ENCODE measurements around the gene MRLN.

Gene MRLN

DNA sequence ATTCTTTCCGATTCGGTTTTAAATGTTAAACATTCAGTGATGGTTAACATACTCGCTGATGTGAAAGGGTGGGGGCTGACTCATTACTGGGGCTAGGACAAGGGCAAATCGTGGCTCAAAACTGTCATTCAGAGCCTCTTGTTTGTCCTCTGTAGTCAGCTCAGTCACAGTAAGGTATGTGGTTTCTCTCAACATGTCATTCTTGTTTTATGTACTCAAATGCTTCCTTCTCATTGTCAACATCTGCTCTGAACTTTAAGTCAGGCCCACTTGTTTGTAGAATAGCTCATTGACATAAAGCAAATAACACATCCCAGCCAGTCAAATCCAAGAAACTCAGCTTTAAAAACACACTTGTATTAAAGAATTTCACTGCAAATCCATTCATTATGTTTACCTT lies 50.9 kb downstream of the MRLN start:
- peak; percentile 76 for FAIRE-seq

DNA sequence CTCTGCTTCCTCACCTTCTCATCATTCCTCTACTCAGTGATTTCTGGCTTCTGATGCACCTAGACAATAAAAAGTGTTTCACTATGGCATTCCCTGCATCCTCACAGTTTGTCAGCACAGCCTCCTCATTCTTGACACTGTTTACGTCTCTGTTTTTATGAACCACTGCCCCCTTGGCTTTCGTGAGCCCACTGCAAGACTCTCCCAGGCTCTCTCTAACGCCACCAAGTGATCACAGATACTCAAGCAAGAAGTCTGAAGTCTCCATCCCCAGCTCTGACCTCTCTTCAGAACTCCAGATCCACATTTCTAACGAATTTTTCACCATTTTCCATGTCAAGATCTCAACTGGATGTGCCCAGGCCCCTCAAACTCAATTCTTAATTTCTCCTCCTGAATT lies 52.5 kb downstream of the MRLN start:
- FAIRE-seq: no peak

DNA sequence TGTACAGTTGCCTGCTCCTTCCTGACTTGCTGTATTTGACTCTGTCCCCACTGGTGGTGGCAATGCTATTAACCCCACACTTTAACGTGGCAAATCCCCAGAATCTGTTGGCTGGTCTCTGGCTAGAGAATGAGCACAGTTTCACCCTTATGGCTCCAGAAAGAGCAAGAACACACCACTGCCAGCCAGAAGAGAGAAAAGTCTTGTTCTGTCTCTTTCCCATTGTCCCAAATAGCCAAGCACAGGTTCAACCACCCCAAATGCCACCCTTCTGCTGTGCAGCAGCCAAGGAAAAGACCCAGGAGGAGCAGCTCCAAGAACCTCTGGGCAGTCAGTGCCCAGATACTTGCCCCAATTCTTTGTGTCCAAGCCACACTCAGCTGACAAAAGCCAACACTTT lies 54.9 kb downstream of the MRLN start:
- FAIRE-seq: no peak

DNA sequence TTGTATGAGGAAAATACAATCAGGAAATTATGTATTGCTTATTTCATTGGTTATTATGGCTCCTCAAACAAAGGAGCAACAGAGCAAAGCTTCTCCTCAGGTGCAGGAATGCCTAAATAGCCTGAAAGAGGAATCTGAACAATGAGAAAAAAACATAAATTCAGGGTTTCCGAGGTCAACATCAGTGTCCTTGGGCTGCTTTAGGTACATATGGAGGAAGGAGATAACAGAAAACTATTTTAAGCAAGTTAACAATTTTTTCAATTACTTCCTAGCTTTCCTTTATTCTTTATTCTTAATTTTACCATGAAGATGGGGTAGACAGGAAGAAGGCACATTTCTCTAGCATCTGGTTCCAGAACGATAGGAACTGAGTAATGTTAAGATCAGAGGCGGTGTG lies 57.6 kb downstream of the MRLN start:
- no peak for FAIRE-seq

DNA sequence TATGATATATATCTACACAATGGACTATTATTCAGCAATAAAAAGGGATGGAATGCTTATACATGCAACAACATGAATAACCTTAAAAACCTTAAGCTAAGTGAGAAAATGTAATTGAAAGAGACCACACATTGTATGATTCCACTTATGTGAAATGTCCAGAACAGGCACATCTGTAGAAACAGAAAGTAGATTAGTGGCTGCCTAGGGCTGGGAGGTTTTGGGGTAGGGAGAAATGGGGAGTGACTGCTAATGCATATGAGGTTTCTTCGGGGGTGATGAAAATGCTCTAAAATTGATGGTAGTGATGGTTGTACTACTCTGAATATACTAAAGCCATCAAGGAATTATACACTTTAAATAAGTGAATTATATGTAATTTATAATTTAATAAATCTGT lies 58.3 kb downstream of the MRLN start:
- no peak for FAIRE-seq

DNA sequence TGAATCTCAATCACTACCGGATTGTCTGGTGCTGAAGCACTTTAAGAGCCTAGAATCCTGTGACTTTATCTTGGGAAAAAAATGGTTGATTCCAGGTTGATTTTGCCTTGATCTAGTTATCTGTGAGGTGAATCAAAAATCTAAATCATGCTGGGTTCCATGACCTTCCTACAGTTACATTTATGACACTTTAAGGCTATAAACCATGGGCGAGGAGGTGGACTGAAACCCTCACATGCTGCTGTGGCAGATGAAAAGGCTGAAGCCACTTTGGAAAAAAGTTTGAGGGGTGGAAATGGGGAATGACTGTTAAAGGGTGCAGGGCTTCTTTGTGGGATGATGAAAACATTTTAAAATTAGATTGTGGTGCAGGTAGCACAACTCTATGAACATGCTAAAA lies 61.1 kb downstream of the MRLN start:
- no peak for FAIRE-seq

DNA sequence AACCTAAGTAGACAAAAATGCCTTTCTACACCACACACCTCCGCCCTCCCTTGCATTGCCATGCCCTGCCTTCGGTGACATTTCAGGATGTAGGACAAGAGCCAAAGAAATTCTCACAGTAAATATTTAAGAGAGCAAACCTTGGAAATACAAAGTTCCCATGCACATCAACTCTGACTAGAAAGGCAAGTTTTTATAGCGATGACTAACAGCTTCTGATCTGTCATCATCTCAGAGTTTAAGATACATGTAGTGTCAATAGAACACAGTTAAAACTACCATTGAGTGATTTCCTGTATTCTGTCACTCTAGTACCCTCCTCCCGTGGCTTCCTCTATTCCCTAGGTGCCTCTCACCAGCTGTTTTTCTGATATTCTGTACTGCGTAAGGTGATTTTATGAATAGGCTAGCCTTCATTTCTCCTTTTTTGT lies 64.3 kb downstream of the MRLN start:
- no peak for FAIRE-seq

DNA sequence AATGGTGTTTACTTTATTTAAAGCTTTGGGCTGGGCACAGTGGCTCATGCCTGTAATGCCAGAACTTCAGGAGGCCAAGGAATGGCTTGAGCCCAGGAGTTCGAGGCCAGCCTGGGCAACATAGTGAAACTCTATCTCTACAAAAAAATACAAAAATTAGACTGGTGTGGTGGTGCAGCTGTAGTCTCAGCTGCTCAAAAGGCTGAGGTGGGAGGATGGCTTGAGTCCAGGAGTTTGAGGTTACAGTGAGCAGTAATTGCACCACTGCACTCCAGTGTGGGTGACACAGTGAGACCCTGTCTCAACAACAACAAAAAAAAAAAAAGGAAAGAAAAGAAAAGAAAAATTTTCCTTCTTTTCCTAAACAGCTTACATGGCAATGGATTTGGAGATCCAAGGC lies 65.6 kb downstream of the MRLN start:
- no peak for FAIRE-seq

All from islet of Langerhans (tissue), 1 donor.